GM12878 (cell line): ENCODE data around the gene GOLIM4. TPM values are rescaled to one million over a fixed set of nuclear protein-coding genes. Genes with fewer than 3 reads are reported as not detected.

Experiments used
- ATAC-seq: fragments of 200-7000 bp; cut with Tn5 transposase; 3 replicates; pipeline ENCODE4 v1.9.1; 2020; ENCODE audit warnings: mild to moderate bottlenecking, moderate library complexity
- BruUV-seq: library from RNA; stranded (reverse); fragments of 400-500 nt; replicated peaks from 2 replicates; lab custom pipeline; 2021; lab: Mats Ljungman, UMichigan
- CTCF ChIA-PET: fragments of 300-600 bp; sonication (Branson Sonifier 250); formaldehyde crosslinking; extraction: SDS; loops from one replicate; lab custom pipeline; 2021; ENCODE audit warnings: inconsistent platforms; lab: Yijun Ruan, JAX
- POLR2A ChIA-PET: fragments of 350-600 bp; formaldehyde crosslinking; extraction: SDS; loops from one replicate; lab custom pipeline; 2021; ENCODE audit warnings: inconsistent platforms; lab: Charles Lee
- RAD21 ChIA-PET: fragments of 300-600 bp; sonication (Branson Sonifier 250); formaldehyde crosslinking; loops from one replicate; lab custom pipeline; 2023; ENCODE audit warnings: antibody characterized with exemption; ENCODE audit not compliant: unreplicated experiment; lab: Charles Lee
- SMC1A ChIA-PET: fragments of 300-600 bp; sonication (Branson Sonifier 250); formaldehyde crosslinking; loops from one replicate; lab custom pipeline; 2023; ENCODE audit not compliant: unreplicated experiment, uncharacterized antibody; lab: Charles Lee
- DNase-seq: peaks from one replicate; pipeline ENCODE4 v3.0.0-alpha.2; 2011; ENCODE audit warnings: low read depth, low spot score
- FAIRE-seq: peaks from 3 replicates; lab custom pipeline; 2011; peaks lifted over from hg19 to GRCh38; lab: Jason Lieb, UNC
- H2AFZ ChIP-seq: 2 replicates; pipeline ENCODE4 v1.6.0; 2011; ENCODE audit warnings: low read depth, low read length, control low read depth; ENCODE audit not compliant: control insufficient read depth
- H3K27ac ChIP-seq: 2 replicates; pipeline ENCODE4 v1.5.1; 2011; ENCODE audit warnings: control low read depth; ENCODE audit not compliant: control insufficient read depth, insufficient read depth
- H3K27me3 ChIP-seq, 2 experiments: replicated peaks in 1 of 2; 2 replicates each; pipeline versions ENCODE4 v1.6.0 to v1.6.1; 2011; ENCODE audit warnings: low read length in 1 of 2; ENCODE audit not compliant: control insufficient read depth in 2 of 2, insufficient read depth in 2 of 2
- H3K36me3 ChIP-seq, 2 experiments: 2 replicates each; pipeline ENCODE4 v1.5.1; 2011; ENCODE audit warnings: low read length in 1 of 2; ENCODE audit not compliant: control insufficient read depth in 2 of 2, insufficient read depth in 2 of 2
- H3K4me1 ChIP-seq: 2 replicates; pipeline ENCODE4 v1.6.1; 2011; ENCODE audit warnings: mild to moderate bottlenecking, low read length, moderate library complexity, mixed read lengths; ENCODE audit not compliant: control insufficient read depth, insufficient read depth
- H3K4me2 ChIP-seq: 2 replicates; pipeline ENCODE4 v1.6.0; 2011; ENCODE audit warnings: control low read depth; ENCODE audit not compliant: control insufficient read depth, insufficient read depth
- H3K4me3 ChIP-seq: fragments of 200-600 bp; sonication (generic); 2 replicates; pipeline ENCODE4 v1.5.1; 2016
- H3K79me2 ChIP-seq: 2 replicates; pipeline ENCODE4 v1.6.0; 2011; ENCODE audit warnings: low read length; ENCODE audit not compliant: control insufficient read depth, insufficient read depth
- H3K9ac ChIP-seq: 2 replicates; pipeline ENCODE4 v1.8.0; 2011; ENCODE audit warnings: low read length, control low read depth, mixed read lengths; ENCODE audit not compliant: control insufficient read depth, insufficient read depth
- H3K9me3 ChIP-seq: replicated peaks from 3 replicates; pipeline ENCODE4 v1.5.1; 2011; ENCODE audit warnings: mild to moderate bottlenecking, low read length; ENCODE audit not compliant: control insufficient read depth, insufficient read depth
- H4K20me1 ChIP-seq: 2 replicates; pipeline ENCODE4 v1.6.0; 2011; ENCODE audit not compliant: control insufficient read depth, insufficient read depth
- BHLHE40 ChIP-seq, 2 experiments: fragments of 450-650 bp in 1 of 2; IDR thresholded peaks; 2 replicates each; pipeline ENCODE4 v1.6.1; 2011 to 2017; ENCODE audit warnings: low read depth in 2 of 2, borderline replicate concordance in 1 of 2, improper control_type of control experiment in 1 of 2, low read length in 1 of 2, mild to moderate bottlenecking in 1 of 2
- BRCA1 ChIP-seq: IDR thresholded peaks from 2 replicates; pipeline ENCODE4 v1.6.1; 2011; ENCODE audit warnings: low read depth, low read length, improper control_type of control experiment
- CTCF ChIP-seq, 3 experiments: IDR thresholded peaks in 2 of 3; conservative IDR thresholded peaks in 1 of 3; 2 replicates each; pipeline ENCODE4 v1.5.1; 2011; ENCODE audit warnings: low read depth in 3 of 3, low read length in 3 of 3, mild to moderate bottlenecking in 3 of 3, control low read depth in 2 of 3, moderate library complexity in 2 of 3, inconsistent platforms in 1 of 3, mixed read lengths in 1 of 3; ENCODE audit not compliant: control insufficient read depth in 2 of 3, insufficient read depth in 1 of 3; ENCODE audit errors: extremely low read depth in 1 of 3
- E2F4 ChIP-seq: IDR thresholded peaks from 2 replicates; pipeline ENCODE4 v1.6.1; 2012; ENCODE audit warnings: low read depth, low read length, improper control_type of control experiment
- HDAC6 ChIP-seq: fragments of 200-600 bp; sonication (generic); IDR thresholded peaks from one replicate; pipeline ENCODE4 v1.8.0; 2017; ENCODE audit warnings: antibody characterized with exemption; ENCODE audit not compliant: unreplicated experiment
- POU2F2 ChIP-seq: IDR thresholded peaks from 3 replicates; pipeline ENCODE4 v1.6.1; 2011; ENCODE audit warnings: low read depth, mild to moderate bottlenecking, low read length, borderline replicate concordance
- RAD51 ChIP-seq: fragments of 450-650 bp; IDR thresholded peaks from 2 replicates; pipeline ENCODE4 v1.6.1; 2016; ENCODE audit warnings: moderate library complexity, mild to moderate bottlenecking, inconsistent platforms
- TAF1 ChIP-seq: IDR thresholded peaks from 2 replicates; pipeline ENCODE4 v1.6.1; 2011; ENCODE audit warnings: mild to moderate bottlenecking, low read depth, low read length, borderline replicate concordance
- ZBTB40 ChIP-seq: fragments of 450-650 bp; IDR thresholded peaks from 2 replicates; pipeline ENCODE4 v1.6.1; 2016; ENCODE audit warnings: mild to moderate bottlenecking, moderate library complexity, borderline replicate concordance
- WGBS: methylation state at CpG from one replicate; pipeline ENCODE4 v1.1.6; 2016; ENCODE audit warnings: low lambda C conversion rate; ENCODE audit not compliant: insufficient replicate concordance, insufficient coverage; ENCODE audit errors: missing lambda C conversion rate; 5-methylcytosine and 5-hydroxymethylcytosine counted together
- in situ Hi-C: fragments of 300-500 bp; cut with MboI; formaldehyde crosslinking; loops from 9 replicates; pipeline ENCODE4 v1.14.3; 2018; ENCODE audit warnings: mixed read lengths
- intact Hi-C: fragments of 100-400 bp; cut with micrococcal nuclease; formaldehyde crosslinking; loops from one replicate; pipeline ENCODE4 v1.14.2; 2022; ENCODE audit not compliant: unreplicated experiment
- polyA plus RNA-seq, 11 experiments: library from polyadenylated mRNA; depleted of rRNA in 4 of 11; unstranded in 6 of 11; stranded (reverse) in 5 of 11; fragments of >200 nt; fragmentation: Nextera tagmentation in 4 of 11; fragmentation: Illumina TruSeq in 1 of 11; extraction: Ambion mirVana in 4 of 11; extraction: Trizol in 1 of 11; gene quantifications; 1 replicate in 1 of 11; 2 replicates in 10 of 11; pipeline versions ENCODE4 v1.2.1 to v1.2.3, GENCODE V29; 2011 to 2016; ENCODE audit warnings: inconsistent platforms in 2 of 11, missing spikeins in 2 of 11, low read depth in 1 of 11
- total RNA-seq, 4 experiments: library from RNA; depleted of rRNA in 3 of 4; stranded (reverse); fragments of >200 nt in 3 of 4; fragmentation: Illumina TruSeq in 1 of 4; extraction: Trizol in 1 of 4; gene quantifications; 2 replicates each; pipeline versions ENCODE4 v1.2.1 to v1.2.3, GENCODE V29; 2013 to 2021

GOLIM4 gene
- total and polyA plus RNA-seq, 10 of the 15 experiments (the other 5 are each of a cell fraction or from before 2014, with no cell fraction given): 11.1 to 32.4 (median 19.3) TPM

GRCh38 chr3:168003911-168004310 is 91.8 kb downstream of the GOLIM4 start:
- Histone ChIP-seq H3K4me2 (no peak overlapping the region), H3K79me2 (no peaks in the 10 kb centered on the region), H3K4me1 (no peaks in the 10 kb centered on the region), H3K27ac (no peak overlapping the region), H3K4me3 (no peak overlapping the region), H3K36me3 (no peaks in the 10 kb centered on the region), H3K9me3 (no peaks in the 10 kb centered on the region), H4K20me1 (no peaks in the 10 kb centered on the region), H3K27me3 (no peaks in the 10 kb centered on the region), H3K9ac (no peak overlapping the region), H2AFZ (no peak overlapping the region)
- WGBS: 31% methylated on average over 4 of the region's 4 CpGs
- TF ChIP-seq HDAC6: no peak
- peak; percentile 46 for TF ChIP-seq ZBTB40
- TF ChIP-seq BHLHE40 (IDR thresholded peaks at IDR 0.05; ENCODE audit: borderline replicate concordance in 1 of 2, low read depth in 2 of 2, low read length in 1 of 2): no peak
- TF ChIP-seq CTCF (IDR thresholded peaks at IDR 0.05 in 2 of 3, conservative IDR thresholded peaks at IDR 0.05 in 1 of 3; ENCODE audit: control insufficient read depth in 2 of 3, extremely low read depth in 1 of 3, insufficient read depth in 1 of 3, low read depth in 3 of 3, low read length in 3 of 3): no peak
- no peak for TF ChIP-seq POU2F2
- no peak for TF ChIP-seq E2F4
- TF ChIP-seq RAD51: no peak
- TF ChIP-seq BRCA1: no peak
- no peak for TF ChIP-seq TAF1
- BruUV-seq: no TSS peak
- CTCF ChIA-PET: no interaction called here
- intact Hi-C loops (no loop called here), in situ Hi-C loops (no loop called here)
- SMC1A ChIA-PET: no interaction called here
- POLR2A ChIA-PET: interaction anchor here (0.6 kb wide), 1 partner anchor 1737 kb away, joined by 4 read pairs; no protein-coding TSS in a partner anchor
- FAIRE-seq (no peak), ATAC-seq (no peak), DNase-seq (no peak)
- RAD21 ChIA-PET: no interaction called here
